GM19025 (cell line): ENCODE results near the gene ARL6IP5.

Source experiments
- ATAC-seq: cut with Tn5 transposase; IDR thresholded peaks from one replicate; pipeline ENCODE4 v1.9.1; 2021; ENCODE audit warnings: mild to moderate bottlenecking, low read depth, moderate library complexity; ENCODE audit not compliant: unreplicated experiment

ARL6IP5 gene

DNA sequence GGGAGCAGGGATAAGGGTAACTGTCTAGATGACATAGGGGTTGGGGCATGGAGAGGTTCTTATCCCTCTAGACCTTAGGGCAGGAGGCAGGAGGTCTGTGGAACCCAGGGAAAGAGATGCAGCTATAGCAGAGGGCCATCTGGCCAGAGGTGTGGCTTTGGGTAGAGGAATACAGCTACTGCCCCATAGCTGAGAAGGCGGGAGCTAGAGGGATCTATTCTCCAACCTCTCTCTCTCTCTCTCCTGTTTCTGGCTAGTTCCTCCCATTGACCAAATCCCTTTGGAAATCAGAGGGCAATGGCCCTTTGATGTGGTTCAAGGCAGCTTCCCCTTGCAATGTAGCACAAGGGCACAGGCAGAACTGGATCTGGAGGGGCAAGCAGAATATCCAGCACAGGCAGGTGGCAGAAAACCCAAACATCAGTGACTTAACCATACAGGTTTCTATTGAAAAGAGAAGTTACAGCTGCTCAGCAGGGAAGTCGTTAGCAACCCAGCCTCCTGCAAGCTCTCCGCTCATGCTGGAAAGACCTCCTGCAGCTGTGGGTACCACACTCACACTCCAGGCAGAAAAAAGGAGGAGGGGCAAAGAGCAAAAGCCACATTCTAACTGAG lies 60.0 kb downstream of the ARL6IP5 start:
- no peak for ATAC-seq

DNA sequence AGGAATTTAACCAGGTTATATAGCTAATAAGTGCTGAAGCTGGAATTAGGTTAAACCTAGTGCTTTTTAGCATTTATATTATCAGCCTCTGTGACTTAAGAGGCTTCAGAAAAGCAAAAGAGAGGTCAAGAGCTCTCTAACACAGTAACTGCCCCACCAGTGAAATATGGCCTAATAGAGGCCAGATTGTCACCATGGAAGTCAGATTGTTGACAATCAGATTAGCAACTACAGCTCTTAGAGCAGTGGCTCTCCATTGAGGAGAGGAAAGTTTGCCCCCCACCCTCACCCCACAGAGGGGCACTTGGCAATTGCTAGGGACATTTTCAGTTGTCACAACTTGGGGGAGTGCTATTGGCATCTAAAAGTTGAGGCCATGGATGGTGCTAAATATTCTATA lies 61.0 kb downstream of the ARL6IP5 start:
- ATAC-seq: no peak

DNA sequence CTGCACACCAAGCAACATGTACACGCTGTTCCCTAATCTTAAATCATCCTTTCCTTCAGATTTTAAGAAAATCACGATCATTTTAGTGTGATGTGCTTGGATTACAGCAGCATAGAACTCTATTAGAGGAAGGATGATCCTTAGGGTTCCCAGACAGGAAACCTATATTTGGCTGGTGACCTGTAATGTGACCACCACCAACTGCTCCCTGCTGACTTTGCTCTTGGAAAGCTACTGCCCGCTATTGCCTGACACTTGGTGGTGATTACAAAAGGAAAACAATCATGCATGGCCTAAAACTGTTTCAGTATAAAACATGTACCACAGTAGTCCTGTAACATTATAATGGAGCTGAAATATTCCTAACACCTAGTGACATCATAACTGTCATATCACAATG lies 64.8 kb downstream of the ARL6IP5 start:
- no peak for ATAC-seq
